NCI-H524 (cell line): ENCODE data around the gene CPLX3.

Experiments
- DNase-seq, 2 experiments: peaks; one replicate each; lab custom pipeline; 2025; lab: John Stamatoyannopoulos, UW

CPLX3 gene

GRCh38 chr15:74845208-74845568, 18.8 kb downstream of the CPLX3 start:
- no peak for DNase-seq

- DNase-seq: no peak
Measured at GRCh38 chr15:74845581-74845980, 19.2 kb downstream of the CPLX3 start.

DNA sequence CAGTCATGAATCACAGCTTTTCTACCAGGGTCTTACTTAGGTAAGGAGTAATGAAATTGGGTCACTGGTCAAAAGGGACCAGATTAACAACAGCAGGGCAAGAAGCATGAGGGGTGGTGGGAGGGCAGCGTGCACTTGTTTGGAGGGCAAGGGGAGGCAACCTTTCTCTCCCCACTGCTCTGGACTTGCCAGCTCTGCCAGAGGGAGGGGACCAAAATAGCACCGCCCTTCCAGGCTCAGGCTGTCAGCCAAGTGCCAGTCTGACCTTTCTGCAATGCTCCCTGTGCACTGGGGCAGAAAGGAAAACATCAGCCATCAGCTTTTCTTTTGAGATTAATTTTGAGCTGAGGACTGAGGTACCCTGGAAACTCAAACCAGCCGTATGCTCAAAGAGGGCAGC, 21.0 kb downstream of the CPLX3 start:
- no peak for DNase-seq

GRCh38 chr15:74850393-74850792, 24.0 kb downstream of the CPLX3 start:
- DNase-seq: no peak

DNA sequence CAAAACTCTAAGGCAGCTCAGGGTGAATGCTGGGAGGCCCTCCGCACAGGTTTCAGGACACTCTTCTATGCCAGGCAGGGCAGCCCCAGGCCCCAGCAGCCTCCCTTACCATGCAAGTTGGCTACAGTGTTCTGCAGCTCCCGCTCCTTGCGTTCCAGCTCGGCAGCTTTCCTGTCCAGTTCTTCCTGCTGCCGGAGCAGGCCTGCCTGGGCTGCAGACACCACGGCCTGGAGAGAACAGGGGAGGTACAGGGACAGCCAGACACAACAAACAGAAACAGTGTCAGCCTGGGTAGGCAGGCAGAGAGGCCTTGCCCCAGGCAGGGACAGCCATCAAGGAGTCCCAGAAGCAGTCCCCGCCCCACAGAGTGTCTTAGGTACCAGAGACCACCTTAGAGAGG, 25.5 kb downstream of the CPLX3 start:
- no peak for DNase-seq

DNA sequence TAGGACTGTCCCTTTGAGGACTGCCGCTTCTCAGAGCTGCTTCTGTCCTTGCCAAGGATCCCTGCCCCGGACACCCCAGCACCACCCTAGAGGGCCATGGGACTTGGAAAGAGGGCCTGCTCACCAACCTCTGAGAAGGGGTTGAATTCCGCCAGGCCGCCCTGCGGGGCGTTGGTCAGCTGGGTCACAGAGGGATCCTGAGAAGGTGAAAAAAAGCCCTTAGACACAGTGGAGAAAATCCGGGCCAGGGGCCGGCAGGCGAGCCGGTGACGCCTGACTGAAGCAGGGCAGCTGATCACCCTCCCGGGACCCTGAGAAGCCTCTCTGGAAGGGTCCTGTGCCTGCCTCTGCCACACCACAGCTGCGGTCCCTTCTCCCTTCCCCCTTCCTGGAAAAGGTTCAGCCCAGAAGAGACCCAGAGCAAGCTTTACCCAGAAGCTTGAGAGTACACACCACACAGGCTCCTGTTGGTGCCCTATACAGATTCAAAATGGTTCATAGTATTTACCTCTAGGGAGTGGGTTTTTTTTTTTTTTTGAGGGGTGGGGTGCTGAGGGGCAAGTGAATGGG, 28.1 kb downstream of the CPLX3 start:
- DNase-seq: no peak

DNA sequence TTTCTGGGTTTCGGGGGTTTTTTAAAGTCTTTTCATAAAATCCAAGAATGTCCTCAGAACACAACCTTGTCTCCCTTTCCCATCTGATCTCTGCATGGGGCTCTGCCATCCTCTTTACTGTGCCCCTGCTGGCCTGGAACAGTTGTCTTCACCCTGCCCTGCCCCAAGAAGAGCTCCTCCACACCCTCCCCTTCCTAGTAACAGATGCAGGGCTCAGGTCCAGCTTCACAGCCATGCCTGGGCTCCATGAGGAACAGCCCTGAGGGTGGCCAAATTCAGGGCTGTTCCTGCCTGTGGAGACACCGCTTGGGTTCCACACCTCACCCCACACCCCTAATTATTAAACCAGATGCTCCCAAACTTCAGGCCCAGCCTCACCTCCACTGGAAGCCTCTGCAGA, 29.4 kb downstream of the CPLX3 start:
- peak in 1 of 2 experiments; percentile 25 for DNase-seq

GRCh38 chr15:74856537-74856936, 30.1 kb downstream of the CPLX3 start:
- no peak for DNase-seq

- no peak for DNase-seq
Measured at GRCh38 chr15:74857082-74857655, 30.7 kb downstream of the CPLX3 start.

GRCh38 chr15:74857671-74858368, 31.4 kb downstream of the CPLX3 start:
- DNase-seq: no peak

GRCh38 chr15:74858369-74858740, 31.9 kb downstream of the CPLX3 start:
- no peak for DNase-seq

- no peak for DNase-seq
Measured at GRCh38 chr15:74863239-74864056, 37.0 kb downstream of the CPLX3 start.

GRCh38 chr15:74864296-74864695, 37.9 kb downstream of the CPLX3 start:
- no peak for DNase-seq

DNA sequence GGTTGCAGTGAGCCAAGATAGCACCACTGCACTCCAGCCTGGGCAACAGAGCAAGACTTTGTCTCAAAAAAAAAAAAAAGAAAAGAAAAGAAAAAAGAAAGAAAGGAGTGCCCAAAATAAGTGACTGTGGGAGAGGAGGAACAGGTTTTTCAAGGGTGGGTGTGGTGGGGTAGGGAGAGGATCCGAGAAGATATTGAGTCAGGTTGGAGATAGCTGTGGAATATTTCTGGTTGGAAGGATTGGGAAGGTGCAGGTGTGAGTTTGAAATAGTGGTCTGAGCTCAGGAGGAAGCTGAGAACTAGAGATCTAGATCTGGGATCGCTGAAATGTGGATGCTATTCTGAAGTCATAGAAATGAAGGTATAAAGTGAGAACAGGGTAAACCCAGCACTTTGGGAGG, 38.9 kb downstream of the CPLX3 start:
- no peak for DNase-seq

GRCh38 chr15:74866090-74866489, 39.7 kb downstream of the CPLX3 start:
- DNase-seq: no peak

GRCh38 chr15:74867466-74868038, 41.1 kb downstream of the CPLX3 start:
- no peak for DNase-seq

DNA sequence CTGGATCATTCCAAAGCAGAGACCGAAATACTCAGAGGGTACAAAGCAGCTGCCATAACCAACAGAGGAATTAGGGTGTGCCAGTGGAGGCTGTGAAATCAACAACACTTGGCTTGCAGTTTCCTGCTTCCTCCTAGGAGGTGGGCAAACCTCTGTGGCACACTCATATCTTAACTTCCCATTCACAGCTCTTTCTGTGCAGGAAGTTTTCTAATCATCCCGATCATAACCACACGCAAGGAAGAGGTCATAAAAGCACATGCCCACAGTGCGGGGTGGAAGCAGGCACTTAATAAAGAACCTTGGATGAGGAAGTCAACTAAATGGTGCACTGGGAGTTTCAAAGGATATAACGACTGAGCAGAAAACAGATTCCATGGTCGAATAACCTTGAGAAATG, 41.6 kb downstream of the CPLX3 start:
- no peak for DNase-seq

GRCh38 chr15:74869372-74869725, 42.9 kb downstream of the CPLX3 start:
- no peak for DNase-seq

DNA sequence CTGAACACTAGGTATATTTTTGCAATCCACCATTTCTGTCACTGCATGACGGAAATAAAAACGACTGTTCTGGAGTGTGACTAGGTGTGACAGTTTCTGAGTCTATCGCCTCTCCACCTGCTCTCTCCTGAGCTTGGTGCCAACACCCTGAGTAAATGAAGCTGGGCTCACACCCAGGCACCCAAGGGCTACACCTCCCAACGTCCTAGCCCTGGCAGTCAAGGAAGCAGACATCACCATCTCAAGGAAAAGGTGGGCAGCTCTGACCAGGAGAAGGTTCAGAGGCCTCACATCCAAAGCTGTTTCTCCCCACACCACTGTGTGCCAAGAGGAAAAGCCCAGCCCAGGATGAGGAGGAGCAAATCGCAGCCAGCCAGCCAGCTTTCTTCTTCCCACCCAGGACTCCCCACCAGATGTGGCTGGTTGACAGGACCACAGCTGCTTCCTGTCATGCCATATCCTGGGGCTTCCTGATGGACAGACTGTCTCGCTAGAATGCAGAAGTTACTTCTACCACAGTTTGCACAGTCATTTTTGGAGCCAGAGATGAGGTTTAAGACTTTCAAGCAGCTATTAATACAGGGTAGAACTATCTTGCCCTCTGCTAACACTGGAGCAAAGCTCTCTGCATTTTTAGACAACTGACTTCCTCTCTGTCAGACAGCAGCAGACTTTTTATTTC, 43.4 kb downstream of the CPLX3 start:
- no peak for DNase-seq

DNA sequence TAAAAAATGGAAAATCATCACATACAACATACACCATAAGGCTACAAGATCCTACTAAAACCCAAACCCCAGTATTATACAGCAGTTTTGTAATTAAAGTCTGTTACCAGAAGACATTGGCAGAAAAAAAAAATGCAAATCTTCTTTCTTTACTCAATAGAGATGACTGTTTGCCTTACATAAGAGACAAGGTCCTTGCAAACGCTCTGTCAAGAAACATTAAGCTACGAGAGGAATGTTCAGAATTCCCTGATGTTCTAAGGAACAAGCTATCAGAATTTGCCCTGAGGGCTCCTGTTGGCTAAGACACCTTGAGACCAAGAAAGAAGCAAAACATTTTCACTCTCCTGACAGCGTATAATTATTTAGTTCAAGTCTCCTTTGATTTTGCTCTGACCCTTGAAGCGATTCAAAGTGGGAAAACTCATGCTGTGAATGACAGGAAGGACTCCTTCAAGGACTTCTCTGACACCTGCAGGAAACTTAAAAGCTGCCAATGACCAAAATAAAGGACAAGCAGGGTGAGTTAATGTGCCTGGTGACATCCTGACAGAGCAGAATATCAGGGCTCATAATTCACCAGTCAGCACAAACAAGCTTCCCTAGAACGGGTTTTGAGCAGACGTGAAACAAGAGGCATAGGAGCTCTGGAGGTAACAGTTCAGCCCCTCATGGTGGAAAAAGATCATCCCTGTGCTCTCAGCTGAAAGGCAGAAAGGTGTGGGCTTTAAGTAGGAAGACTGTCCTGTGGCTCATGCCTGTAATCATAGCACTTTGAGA, 44.2 kb downstream of the CPLX3 start:
- DNase-seq: no peak

DNA sequence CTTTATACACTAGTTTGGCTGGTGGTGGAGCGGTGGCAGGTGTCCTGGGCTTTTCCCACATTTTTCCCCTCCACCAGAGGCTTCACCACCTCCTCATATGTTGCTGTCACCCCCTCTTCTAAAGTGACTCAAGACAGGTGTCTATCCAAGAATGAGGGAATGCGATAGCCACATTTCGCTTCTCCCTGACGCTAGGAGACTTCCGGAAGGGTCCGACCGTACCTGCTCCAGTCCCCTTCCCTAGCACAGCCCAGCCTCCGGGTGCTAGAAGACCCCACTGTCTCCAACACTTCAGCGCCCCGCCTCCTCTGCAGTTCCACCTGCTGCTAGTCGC, 46.2 kb downstream of the CPLX3 start:
- DNase-seq: no peak
